ENCODE measurements around the gene ZNF672.
"Not testable (repeated sequence)": the region's sequence is repeated elsewhere in the genome, so short reads cannot be mapped to it uniquely, and the experiment has no call there.

The ZNF672 gene

GRCh38 chr1:248871837-248872401 lies 33.9 kb downstream of the ZNF672 start:
- H3K27me3 ChIP-seq, result no peaks in the 10 kb centered on the region
- peak overlapping the region; percentile 96; the same call in 1 of the 2 replicates for H3K4me3 ChIP-seq (ENCODE audit: low read depth, low read length)
- no peak for TF ChIP-seq CTCF (IDR thresholded peaks at IDR 0.05; ENCODE audit: low read depth, low read length)
- no peaks in the 10 kb centered on the region for H3K36me3 ChIP-seq
- no peaks in the 10 kb centered on the region for H3K9me3 ChIP-seq
- H3K4me1 ChIP-seq, result no peaks in the 10 kb centered on the region
- DNase-seq, result no peak

- DNase-seq, result peak; percentile 75
- Histone ChIP-seq H3K4me3 (ENCODE audit: low read depth, low read length) (peak overlapping the region; percentile 96), H3K4me1 (no peaks in the 10 kb centered on the region), H3K9me3 (no peaks in the 10 kb centered on the region), H3K36me3 (no peaks in the 10 kb centered on the region), H3K27me3 (no peaks in the 10 kb centered on the region)
- no peak for TF ChIP-seq CTCF (IDR thresholded peaks at IDR 0.05; ENCODE audit: low read depth, low read length)
Observed at GRCh38 chr1:248872752-248873408, 34.9 kb downstream of the ZNF672 start.

GRCh38 chr1:248873409-248873992 lies 35.5 kb downstream of the ZNF672 start:
- H3K9me3 ChIP-seq, result no peaks in the 10 kb centered on the region
- peak; percentile 95 for DNase-seq
- peak; percentile 8; the same call in 1 of the 2 replicates for TF ChIP-seq CTCF (IDR thresholded peaks at IDR 0.05; ENCODE audit: low read depth, low read length)

GRCh38 chr1:248873993-248874533 lies 36.0 kb downstream of the ZNF672 start:
- Histone ChIP-seq H3K4me1 (no peaks in the 10 kb centered on the region), H3K27me3 (no peaks in the 10 kb centered on the region), H3K4me3 (ENCODE audit: low read depth, low read length) (peak overlapping the region; percentile 96), H3K9me3 (no peaks in the 10 kb centered on the region), H3K36me3 (no peaks in the 10 kb centered on the region)
- peak; percentile 60 for DNase-seq
- TF ChIP-seq CTCF (IDR thresholded peaks at IDR 0.05; ENCODE audit: low read depth, low read length), result no peak

More at GRCh38 chr1:248873409-248873992, 35.5 kb downstream of the ZNF672 start:
- Histone ChIP-seq H3K27me3 (no peaks in the 10 kb centered on the region), H3K4me3 (ENCODE audit: low read depth, low read length) (peak overlapping the region; percentile 96), H3K4me1 (no peaks in the 10 kb centered on the region), H3K36me3 (no peaks in the 10 kb centered on the region)

- Histone ChIP-seq H3K27me3 (no peaks in the 10 kb centered on the region), H3K9me3 (no peaks in the 10 kb centered on the region), H3K4me3 (ENCODE audit: low read depth, low read length) (no peak overlapping the region), H3K36me3 (no peaks in the 10 kb centered on the region), H3K4me1 (peaks cover 13% of the 10 kb centered on the region)
- DNase-seq, result no peak
- TF ChIP-seq CTCF (IDR thresholded peaks at IDR 0.05; ENCODE audit: low read depth, low read length), result no peak
Observed at GRCh38 chr1:248881261-248881660, 43.2 kb downstream of the ZNF672 start.

GRCh38 chr1:248882427-248882826 lies 44.4 kb downstream of the ZNF672 start:
- peaks cover 13% of the 10 kb centered on the region for H3K4me1 ChIP-seq
- not testable (repeated sequence) for H3K4me3 ChIP-seq (ENCODE audit: low read depth, low read length); H3K36me3 ChIP-seq; H3K27me3 ChIP-seq; H3K9me3 ChIP-seq; DNase-seq

Data from BE2C (cell line).